ENCODE data around the gene SYF2.
"Not testable (repeated sequence)": the region's sequence is repeated elsewhere in the genome, so short reads cannot be mapped to it uniquely, and the experiment has no call there.

Gene SYF2

GRCh38 chr1:25232027-25232865 lies at the start of gene SYF2:
TSS of gene SYF2 (minus strand) at chr1:25232502. CDS start at chr1:25232467, 35 bp downstream.
- peak; percentile 57 to 85 (median 70) for DNase-seq

DNA sequence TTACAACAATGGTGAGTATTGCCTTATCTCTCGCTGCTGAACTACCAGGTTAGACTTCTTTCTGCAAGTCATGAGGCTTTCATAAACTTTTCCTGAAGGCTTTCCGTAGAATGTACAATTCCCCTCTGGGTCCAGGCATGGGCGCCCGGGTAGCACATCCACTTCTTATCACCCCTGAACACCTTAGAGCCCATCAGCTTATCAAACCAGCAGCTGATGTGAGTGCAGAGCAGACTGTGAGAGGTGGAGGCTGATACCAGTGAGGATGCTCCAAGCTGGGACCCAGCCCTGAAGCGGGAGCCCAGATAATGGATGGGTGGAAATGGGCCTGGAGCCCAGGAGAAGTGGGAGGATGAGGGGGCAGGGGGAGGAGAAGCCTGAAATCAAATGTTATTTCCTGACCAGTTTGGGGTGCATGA lies 47.4 kb upstream of the SYF2 start:
- DNase-seq, result not testable (repeated sequence)

DNA sequence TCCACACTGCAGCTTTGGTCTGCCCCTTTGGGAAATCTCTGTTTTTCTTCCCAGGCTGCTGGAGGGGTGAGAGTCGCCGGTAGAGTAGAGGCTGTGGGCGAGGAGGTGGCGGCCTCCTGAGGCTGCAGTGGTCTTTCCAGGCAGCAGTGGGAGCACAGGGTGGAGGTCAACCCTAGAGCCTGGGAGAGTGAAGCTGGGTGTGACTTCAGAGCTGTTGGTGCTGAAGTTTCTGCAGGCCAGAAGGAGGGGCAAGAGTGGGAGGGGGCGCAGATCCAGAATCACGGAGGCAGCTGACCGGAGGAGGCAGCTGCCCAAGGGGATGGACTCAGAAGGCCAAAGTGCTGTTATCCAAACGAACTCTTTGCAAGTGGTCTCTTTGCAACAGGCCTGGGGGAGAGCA lies 46.5 kb upstream of the SYF2 start:
- DNase-seq, result not testable (repeated sequence)

DNA sequence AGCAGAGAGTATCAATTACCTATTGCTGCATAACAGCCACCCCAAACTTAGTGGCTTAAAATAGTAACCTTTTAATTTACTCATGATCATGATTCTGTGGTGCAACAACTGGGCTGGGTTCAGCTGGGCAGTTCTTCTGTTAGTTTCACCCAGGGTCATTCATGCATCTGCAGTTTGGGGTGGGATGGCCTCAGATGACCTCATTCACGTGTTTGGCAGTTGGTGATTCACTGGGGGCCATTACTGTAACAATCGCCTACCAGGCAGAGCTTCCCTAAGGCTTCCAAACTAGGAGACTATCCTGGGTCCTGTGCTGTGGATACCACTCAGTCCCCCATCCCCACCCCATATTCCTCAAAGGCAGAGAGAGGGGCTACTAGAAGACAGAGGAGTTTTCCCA lies 46.1 kb upstream of the SYF2 start:
- not testable (repeated sequence) for DNase-seq

DNA sequence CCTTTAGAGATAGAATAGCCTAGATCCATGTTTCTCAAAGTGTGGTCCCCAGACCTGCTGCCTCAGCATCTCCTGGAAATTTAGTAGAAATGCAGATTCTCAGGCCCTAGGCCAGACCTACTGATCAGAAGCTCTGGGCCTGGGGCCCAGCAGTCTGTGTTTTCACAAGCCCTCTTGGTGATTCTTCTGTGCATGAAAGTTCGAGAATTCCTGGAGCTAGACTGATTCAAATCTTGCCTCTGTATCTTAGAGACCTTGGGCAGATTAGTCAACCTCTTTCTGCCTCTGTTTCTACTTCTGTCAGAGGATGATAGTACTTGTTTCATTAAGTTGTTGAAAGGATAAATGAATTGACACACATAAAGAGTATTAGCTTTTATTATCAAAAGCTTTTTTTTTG lies 45.0 kb upstream of the SYF2 start:
- DNase-seq, result not testable (repeated sequence)

GRCh38 chr1:25275648-25276047 lies 43.3 kb upstream of the SYF2 start:
- not testable (repeated sequence) for DNase-seq

- not testable (repeated sequence) for DNase-seq
Measured at GRCh38 chr1:25272238-25272637, 39.9 kb upstream of the SYF2 start, which contains the start of gene RHD. TSS of gene RHD (plus strand) at chr1:25272509. CDS start at chr1:25272548, 39 bp downstream.

DNA sequence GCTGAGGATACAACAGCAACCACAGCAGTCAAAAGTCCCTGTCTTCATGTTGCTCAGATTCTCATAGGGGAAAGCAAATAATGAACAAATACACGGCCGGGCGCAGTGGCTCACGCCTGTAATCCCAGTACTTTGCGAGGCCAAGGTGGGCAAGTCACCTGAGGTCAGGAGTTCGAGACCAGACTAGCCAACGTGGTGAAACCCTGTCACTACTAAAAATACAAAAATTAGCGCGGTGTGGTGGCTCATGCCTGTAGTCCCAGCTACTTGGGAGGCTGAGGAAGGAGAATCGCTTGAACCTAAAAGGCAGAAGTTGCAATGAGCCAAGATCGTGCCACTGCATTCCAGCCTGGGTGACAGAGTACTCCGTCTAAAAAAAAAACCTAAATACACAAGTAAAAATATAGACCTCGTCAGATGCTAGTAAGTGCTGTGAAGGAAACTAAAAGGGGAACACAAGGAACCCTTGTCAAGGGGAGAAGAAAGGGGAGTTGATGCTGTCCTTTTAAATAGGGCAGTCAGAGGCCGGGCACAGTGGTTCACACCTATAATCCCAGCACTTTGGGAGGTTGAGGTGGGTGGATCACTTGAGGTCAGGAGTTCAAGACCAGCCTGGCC lies 36.0 kb upstream of the SYF2 start:
- DNase-seq, result not testable (repeated sequence)

- DNase-seq, result peak; percentile 57 to 92 (median 80)
Measured at GRCh38 chr1:25267288-25268142, 35.2 kb upstream of the SYF2 start.

GRCh38 chr1:25266554-25267287 lies 34.4 kb upstream of the SYF2 start:
- DNase-seq, result not testable (repeated sequence)

- not testable (repeated sequence) for DNase-seq
Measured at GRCh38 chr1:25260336-25260735, 28.0 kb upstream of the SYF2 start.

DNA sequence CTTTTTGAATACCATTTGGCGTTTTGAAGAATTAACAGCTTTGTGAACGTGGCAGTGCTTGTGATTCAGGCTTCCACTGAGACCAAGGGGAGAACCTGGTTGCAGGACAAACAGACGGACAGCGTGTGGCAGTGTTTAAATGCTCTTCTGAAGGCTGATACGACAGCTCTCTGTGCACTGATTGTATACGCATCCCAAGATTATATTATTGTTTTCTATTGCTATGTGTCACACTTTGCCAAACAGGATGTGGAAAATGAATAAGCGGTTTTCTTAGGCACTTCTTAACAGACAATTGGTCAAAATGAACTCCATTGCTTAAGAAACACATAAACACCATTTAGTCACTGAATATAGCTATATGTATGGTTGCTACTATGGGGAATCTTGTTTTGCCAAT lies 27.5 kb upstream of the SYF2 start:
- DNase-seq, result not testable (repeated sequence)

DNA sequence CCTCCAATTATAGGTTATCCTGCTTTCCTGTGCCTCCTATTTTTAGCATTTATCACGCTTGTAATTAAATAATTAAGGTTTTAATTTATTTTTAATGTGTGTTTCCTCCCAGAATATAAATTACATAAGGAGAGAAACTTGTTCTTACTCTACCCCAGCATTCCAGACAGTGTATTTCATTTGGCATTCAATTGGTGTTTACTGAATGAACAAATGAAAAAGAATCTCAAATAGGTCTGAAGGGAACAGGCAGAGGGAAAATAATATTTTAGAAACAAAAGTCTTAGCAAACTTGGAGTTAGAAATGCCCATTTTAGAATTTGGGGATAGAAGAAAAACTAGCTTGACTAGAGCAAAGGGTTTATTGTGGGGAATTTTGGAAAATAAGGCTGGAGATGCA lies 24.9 kb upstream of the SYF2 start:
- no peak for DNase-seq

GRCh38 chr1:25256578-25256965 lies 24.3 kb upstream of the SYF2 start:
- DNase-seq, result no peak

- no peak for DNase-seq
Measured at GRCh38 chr1:25255706-25256577, 23.6 kb upstream of the SYF2 start.

GRCh38 chr1:25253911-25254310 lies 21.6 kb upstream of the SYF2 start:
- DNase-seq, result no peak

GRCh38 chr1:25247829-25248754 lies 15.8 kb upstream of the SYF2 start:
- DNase-seq, result no peak

DNA sequence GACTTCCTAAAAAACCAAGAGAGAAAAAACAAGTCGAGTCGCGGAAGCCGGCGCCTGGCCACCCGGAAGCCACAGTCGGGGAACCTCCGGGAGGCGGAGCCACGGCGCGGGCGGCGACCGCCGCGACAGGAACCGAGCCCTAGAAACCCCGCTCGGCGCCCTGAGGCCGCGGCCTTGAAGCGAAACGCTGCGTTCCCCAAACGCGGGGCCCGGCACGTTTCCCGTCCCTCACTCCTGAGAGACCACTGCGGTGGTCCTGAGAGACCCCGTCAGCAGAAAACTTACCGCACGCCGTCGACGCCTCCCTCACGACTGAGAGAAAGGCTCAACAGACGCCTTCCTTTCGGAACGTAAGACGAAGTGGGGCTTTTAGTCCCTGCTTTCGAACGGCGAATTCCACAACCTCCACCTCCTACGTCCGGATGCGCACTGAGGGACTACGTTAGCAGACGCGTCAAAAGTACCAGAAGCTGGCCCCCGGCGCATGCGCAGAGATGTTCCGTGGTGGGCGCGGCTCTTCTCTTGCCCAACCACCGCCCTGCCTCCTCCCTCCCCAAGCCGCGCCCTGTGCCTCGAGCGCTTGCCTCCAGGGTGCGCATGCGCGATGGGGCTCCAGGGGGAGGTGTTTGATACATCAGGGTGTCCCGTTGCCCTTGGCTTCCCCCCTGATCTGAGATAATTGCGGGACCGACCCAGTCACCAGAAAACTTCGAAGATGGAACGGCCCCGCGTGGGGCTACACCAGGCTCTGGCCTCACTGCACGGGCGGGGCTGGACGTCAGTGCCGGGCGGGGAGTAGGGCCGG lies 14.9 kb upstream of the SYF2 start, which contains the start of gene RSRP1:
RSRP1 (minus strand) TSS at position 431 of the 805 bp plus-strand sequence. CDS start 491 bp downstream, outside the sequence.
- peak; percentile 99 to 100 (median 99) for DNase-seq

- DNase-seq, result peak in 2 of 4 experiments; percentile 20 to 47
Measured at GRCh38 chr1:25246600-25247023, 14.3 kb upstream of the SYF2 start.
